HEK293 (cell line): ENCODE results near the gene PDE4D.

Source experiments
- CTCF ChIA-PET: fragments of 350-600 bp; formaldehyde crosslinking; extraction: SDS; loops from one replicate; lab custom pipeline; 2021; ENCODE audit warnings: antibody characterized with exemption; lab: Yijun Ruan, JAX
- POLR2A ChIA-PET: fragments of 300-600 bp; formaldehyde crosslinking; extraction: SDS; loops from one replicate; lab custom pipeline; 2020; ENCODE audit warnings: antibody characterized with exemption, inconsistent platforms; lab: Yijun Ruan, JAX
- H3K27ac ChIP-seq: fragments of 200-500 bp; sonication (Bioruptor generic); 2 replicates; pipeline ENCODE4 v1.5.1; 2014; ENCODE audit warnings: low read depth, low read length, control low read depth, inconsistent platforms; ENCODE audit errors: extremely low read depth
- H3K36me3 ChIP-seq, 2 experiments: fragments of 200-500 bp in 1 of 2; sonication (Bioruptor generic) in 1 of 2; 1 replicate in 1 of 2; 2 replicates in 1 of 2; pipeline ENCODE4 v1.5.1; 2014 to 2017; ENCODE audit warnings: inconsistent platforms in 2 of 2, low read length in 2 of 2; ENCODE audit not compliant: control insufficient read depth in 2 of 2, insufficient read depth in 1 of 2
- H3K4me1 ChIP-seq: fragments of 200-500 bp; sonication (Bioruptor generic); 2 replicates; pipeline ENCODE4 v1.5.1; 2014; ENCODE audit warnings: mild to moderate bottlenecking, low read length, inconsistent platforms; ENCODE audit not compliant: control insufficient read depth, insufficient read depth
- H3K4me3 ChIP-seq: 2 replicates; pipeline ENCODE4 v1.5.1; 2011; ENCODE audit warnings: low read depth, mild to moderate bottlenecking, control low read depth, low read length, moderate library complexity
- H3K9me3 ChIP-seq: fragments of 200-500 bp; sonication (Bioruptor generic); 2 replicates; pipeline ENCODE4 v1.5.1; 2014; ENCODE audit warnings: low read depth, low read length, inconsistent platforms; ENCODE audit not compliant: control insufficient read depth, insufficient read depth
- GFI1B ChIP-seq: fragments of 450-650 bp; formaldehyde crosslinking; IDR thresholded peaks from 2 replicates; pipeline ENCODE4 v1.5.1; 2016; ENCODE audit warnings: missing biosample characterization, missing genetic modification characterization
- GLI2 ChIP-seq: fragments of 450-650 bp; formaldehyde crosslinking; IDR thresholded peaks from 2 replicates; pipeline ENCODE4; 2017; ENCODE audit warnings: missing biosample characterization, missing genetic modification characterization, low read depth, borderline replicate concordance
- HOXC10 ChIP-seq: sonication (generic); formaldehyde crosslinking; IDR thresholded peaks from 2 replicates; pipeline ENCODE4 v1.8.1; 2023; ENCODE audit warnings: mild to moderate bottlenecking, missing genetic modification reagents
- MYNN ChIP-seq: fragments of 450-650 bp; formaldehyde crosslinking; IDR thresholded peaks from 2 replicates; pipeline ENCODE4 v1.5.1; 2016; ENCODE audit warnings: missing biosample characterization, missing genetic modification characterization, borderline replicate concordance
- OVOL3 ChIP-seq: fragments of 450-650 bp; formaldehyde crosslinking; IDR thresholded peaks from 2 replicates; pipeline ENCODE4 v1.5.1; 2016; ENCODE audit warnings: missing biosample characterization, missing genetic modification characterization
- PRDM10 ChIP-seq: fragments of 450-650 bp; formaldehyde crosslinking; IDR thresholded peaks from 2 replicates; pipeline ENCODE4 v1.5.1; 2016; ENCODE audit warnings: missing biosample characterization, missing genetic modification characterization
- SCRT1 ChIP-seq: fragments of 450-650 bp; formaldehyde crosslinking; IDR thresholded peaks from 2 replicates; pipeline ENCODE4 v1.5.1; 2016; ENCODE audit warnings: missing biosample characterization, missing genetic modification characterization, borderline replicate concordance
- SCRT2 ChIP-seq: fragments of 450-650 bp; formaldehyde crosslinking; IDR thresholded peaks from 2 replicates; pipeline ENCODE4 v1.5.1; 2016; ENCODE audit warnings: missing biosample characterization, missing genetic modification characterization
- YY2 ChIP-seq: fragments of 450-650 bp; formaldehyde crosslinking; IDR thresholded peaks from 2 replicates; pipeline ENCODE4 v1.5.1; 2016; ENCODE audit warnings: missing biosample characterization, missing genetic modification characterization
- ZBTB21 ChIP-seq: fragments of 450-650 bp; formaldehyde crosslinking; IDR thresholded peaks from 2 replicates; pipeline ENCODE4 v1.5.1; 2017; ENCODE audit warnings: missing biosample characterization, missing genetic modification characterization
- ZBTB26 ChIP-seq: fragments of 450-650 bp; formaldehyde crosslinking; optimal IDR thresholded peaks from 2 replicates; pipeline ENCODE3; 2016; ENCODE audit warnings: missing biosample characterization, mild to moderate bottlenecking, missing genetic modification characterization
- ZBTB7A ChIP-seq: fragments of 450-650 bp; formaldehyde crosslinking; IDR thresholded peaks from 2 replicates; pipeline ENCODE4 v1.5.1; 2016; ENCODE audit warnings: low read depth, missing biosample characterization, missing genetic modification characterization
- ZBTB8A ChIP-seq: fragments of 450-650 bp; formaldehyde crosslinking; IDR thresholded peaks from 2 replicates; pipeline ENCODE4 v1.5.1; 2016; ENCODE audit warnings: missing biosample characterization, missing genetic modification characterization
- ZFP69B ChIP-seq: fragments of 450-650 bp; formaldehyde crosslinking; IDR thresholded peaks from 2 replicates; pipeline ENCODE4 v1.5.1; 2016; ENCODE audit warnings: missing biosample characterization, missing genetic modification characterization
- ZNF174 ChIP-seq: fragments of 450-650 bp; formaldehyde crosslinking; IDR thresholded peaks from 2 replicates; pipeline ENCODE4 v1.5.0; 2017; ENCODE audit warnings: missing biosample characterization, mild to moderate bottlenecking, missing genetic modification characterization
- ZNF274 ChIP-seq, 2 experiments: fragments of 200-500 bp in 1 of 2; fragments of 450-650 bp in 1 of 2; sonication (Bioruptor generic) in 1 of 2; formaldehyde crosslinking in 1 of 2; IDR thresholded peaks; 2 replicates each; pipeline versions ENCODE4 v1.5.1 to v1.6.1; 2014 to 2016; ENCODE audit warnings: borderline replicate concordance in 1 of 2, inconsistent platforms in 1 of 2, low read length in 1 of 2, missing biosample characterization in 1 of 2, missing genetic modification characterization in 1 of 2
- ZNF514 ChIP-seq: fragments of 450-650 bp; formaldehyde crosslinking; IDR thresholded peaks from 2 replicates; pipeline ENCODE4 v1.5.1; 2016; ENCODE audit warnings: missing biosample characterization, missing genetic modification characterization
- ZNF555 ChIP-seq: fragments of 450-650 bp; formaldehyde crosslinking; conservative IDR thresholded peaks from 2 replicates; pipeline ENCODE4 v1.5.1; 2017; ENCODE audit warnings: missing biosample characterization, mild to moderate bottlenecking, missing genetic modification characterization, inconsistent platforms
- ZNF610 ChIP-seq: fragments of 450-650 bp; formaldehyde crosslinking; IDR thresholded peaks from 2 replicates; pipeline ENCODE4 v1.5.1; 2016; ENCODE audit warnings: missing biosample characterization, missing genetic modification characterization, borderline replicate concordance
- ZNF624 ChIP-seq: fragments of 450-650 bp; formaldehyde crosslinking; IDR thresholded peaks from 2 replicates; pipeline ENCODE4 v1.5.1; 2017; ENCODE audit warnings: missing biosample characterization, missing genetic modification characterization
- ZNF645 ChIP-seq: fragments of 450-650 bp; formaldehyde crosslinking; IDR thresholded peaks from 2 replicates; pipeline ENCODE4; 2016; ENCODE audit warnings: missing biosample characterization, missing genetic modification characterization
- ZNF654 ChIP-seq: fragments of 450-650 bp; formaldehyde crosslinking; IDR thresholded peaks from 2 replicates; pipeline ENCODE4 v1.5.1; 2016; ENCODE audit warnings: low read depth, missing biosample characterization, missing genetic modification characterization
- ZNF660 ChIP-seq: fragments of 450-650 bp; IDR thresholded peaks from 2 replicates; pipeline ENCODE4 v1.5.1; 2018; ENCODE audit warnings: missing biosample characterization, mild to moderate bottlenecking, missing genetic modification characterization
- ZNF830 ChIP-seq: fragments of 450-650 bp; IDR thresholded peaks from 2 replicates; pipeline ENCODE4 v1.5.0; 2018; ENCODE audit warnings: missing biosample characterization, missing genetic modification characterization, low read depth, mild to moderate bottlenecking, moderate library complexity
- ZNF837 ChIP-seq: fragments of 450-650 bp; formaldehyde crosslinking; IDR thresholded peaks from 2 replicates; pipeline ENCODE4 v1.5.1; 2016; ENCODE audit warnings: missing biosample characterization, missing genetic modification characterization
- ZNF843 ChIP-seq: fragments of 450-650 bp; formaldehyde crosslinking; IDR thresholded peaks from 2 replicates; pipeline ENCODE4 v1.5.1; 2016; ENCODE audit warnings: missing biosample characterization, missing genetic modification characterization

Gene PDE4D

GRCh38 chr5:59637884-59638580 lies 255.5 kb downstream of the PDE4D start:
- ChIA-PET POLR2A (no interaction called here), CTCF (no interaction called here)
- H3K4me3 ChIP-seq, result no peak overlapping the region
- H3K36me3 ChIP-seq, result no peaks in the 10 kb centered on the region
- H3K4me1 ChIP-seq, result no peaks in the 10 kb centered on the region
- H3K9me3 ChIP-seq, result no peaks in the 10 kb centered on the region
- H3K27ac ChIP-seq, result no peak overlapping the region
- TF ChIP-seq GFI1B (tag by site-specific recombination), result no peak
- no peak for TF ChIP-seq ZNF837 (tag by site-specific recombination)
- TF ChIP-seq SCRT2 (tag by site-specific recombination), result no peak
- TF ChIP-seq ZNF645 (tag by site-specific recombination), result no peak
- no peak for TF ChIP-seq ZNF843 (tag by site-specific recombination)
- TF ChIP-seq ZNF660 (tag by site-specific recombination), result no peak
- no peak for TF ChIP-seq ZFP69B (tag by site-specific recombination)
- TF ChIP-seq OVOL3, result no peak

- ChIA-PET CTCF (interaction anchor here (1.0 kb wide), 1 partner anchor 31 kb away, joined by 3 read pairs; no protein-coding TSS in a partner anchor), POLR2A (no interaction called here)
- no peaks in the 10 kb centered on the region for H3K36me3 ChIP-seq
- H3K9me3 ChIP-seq, result no peaks in the 10 kb centered on the region; the same call in 1 of the 2 replicates
- TF ChIP-seq ZNF274 (IDR thresholded peaks at IDR 0.05; ENCODE audit: low read length) (no peak), ZNF274 (tag by site-specific recombination; IDR thresholded peaks at IDR 0.05; ENCODE audit: borderline replicate concordance) (no peak), GLI2 (tag by site-specific recombination) (no peak), YY2 (tag by site-specific recombination) (no peak), ZNF654 (no peak), ZNF830 (tag by site-specific recombination) (no peak), ZNF174 (tag by site-specific recombination) (no peak), ZBTB26 (tag by site-specific recombination) (no peak)
- no peak overlapping the region for H3K4me3 ChIP-seq
- H3K27ac ChIP-seq, result no peak overlapping the region
- no peaks in the 10 kb centered on the region for H3K4me1 ChIP-seq
Observed at GRCh38 chr5:59629561-59629960, 264.0 kb downstream of the PDE4D start.

GRCh38 chr5:59628062-59628828 lies 265.3 kb downstream of the PDE4D start:
- H3K9me3 ChIP-seq, result no peaks in the 10 kb centered on the region; the same call in 1 of the 2 replicates
- POLR2A ChIA-PET, result no interaction called here
- no peaks in the 10 kb centered on the region for H3K36me3 ChIP-seq
- no peaks in the 10 kb centered on the region for H3K4me1 ChIP-seq
- CTCF ChIA-PET, result no interaction called here
- no peak overlapping the region for H3K4me3 ChIP-seq
- no peak overlapping the region for H3K27ac ChIP-seq
- no peak for TF ChIP-seq ZNF514 (tag by site-specific recombination)
- no peak for TF ChIP-seq SCRT1
- TF ChIP-seq PRDM10 (tag by site-specific recombination), result no peak
- TF ChIP-seq ZBTB21 (tag by site-specific recombination), result no peak
- TF ChIP-seq ZNF610 (tag by site-specific recombination), result no peak
- TF ChIP-seq ZBTB7A (tag by site-specific recombination), result no peak
- TF ChIP-seq MYNN (tag by site-specific recombination), result no peak
- no peak for TF ChIP-seq ZNF555 (tag by site-specific recombination)
- no peak for TF ChIP-seq HOXC10 (CRISPR knock-in tag)
- no peak for TF ChIP-seq ZBTB8A (tag by site-specific recombination)
- no peak for TF ChIP-seq ZNF624
